ENCODE measurements around the gene CEP131. TPM values are rescaled to one million over a fixed set of nuclear protein-coding genes. Genes with fewer than 3 reads are reported as not detected.

CEP131 gene
- total and polyA plus RNA-seq, 4 donors = 7.2 to 26.6 (median 18.3) TPM

- H3K27me3 ChIP-seq (ENCODE audit: control insufficient read depth, insufficient read depth, low read length) = no peaks in the 10 kb centered on the region
- WGBS (ENCODE audit: insufficient coverage) = 45% methylated on average over 24 of the region's 25 CpGs
- H3K9me3 ChIP-seq (ENCODE audit: control insufficient read depth, insufficient read depth, low read length) = no peaks in the 10 kb centered on the region
- peak in 2 of 6 donors; percentile 82 to 87 for DNase-seq (ENCODE audit: low read depth in 4 of 6, low spot score in 6 of 6)
- no peak overlapping the region for H3K4me3 ChIP-seq (ENCODE audit: low read depth, low read length)
- H3K36me3 ChIP-seq (ENCODE audit: control insufficient read depth, insufficient read depth, low read length) = peaks cover 26% of the 10 kb centered on the region
- peaks cover 32% of the 10 kb centered on the region for H3K4me1 ChIP-seq (ENCODE audit: control insufficient read depth, insufficient read depth, low read length)
- H3K27ac ChIP-seq (ENCODE audit: low read depth, low read length) = no peak overlapping the region
Observed at GRCh38 chr17:81142301-81143199, 80.2 kb downstream of the CEP131 start.

GRCh38 chr17:81140695-81141094, 82.1 kb downstream of the CEP131 start:
- 94% methylated on average over 34 of the region's 37 CpGs for WGBS (ENCODE audit: insufficient coverage)

DNA sequence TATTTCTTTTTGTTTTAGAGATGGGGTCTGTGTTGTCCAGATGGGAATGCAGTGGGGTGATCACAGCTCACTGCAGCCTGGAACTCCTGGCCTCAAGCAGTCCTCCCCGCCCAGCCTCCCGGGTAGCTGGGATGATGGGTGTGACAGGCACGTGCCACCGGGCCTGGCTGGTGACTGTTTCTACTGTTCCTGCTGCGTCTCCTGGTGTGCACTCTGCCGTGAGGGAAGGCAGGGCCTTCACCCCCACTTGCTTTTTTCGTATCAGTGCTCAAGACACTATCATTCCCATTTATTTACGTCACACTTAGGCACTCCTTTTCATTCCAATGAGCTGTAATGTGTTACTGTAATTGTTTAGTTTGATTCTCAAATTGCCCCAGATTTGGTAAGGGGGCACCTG, 82.7 kb downstream of the CEP131 start:
- Histone ChIP-seq H3K4me3 (ENCODE audit: low read depth, low read length) (no peak overlapping the region), H3K9me3 (ENCODE audit: control insufficient read depth, insufficient read depth, low read length) (no peaks in the 10 kb centered on the region), H3K36me3 (ENCODE audit: control insufficient read depth, insufficient read depth, low read length) (peaks cover 41% of the 10 kb centered on the region), H3K4me1 (ENCODE audit: control insufficient read depth, insufficient read depth, low read length) (peaks cover 49% of the 10 kb centered on the region), H3K27me3 (ENCODE audit: control insufficient read depth, insufficient read depth, low read length) (no peaks in the 10 kb centered on the region), H3K27ac (ENCODE audit: low read depth, low read length) (no peak overlapping the region)
- 56% methylated on average over 5 of the region's 8 CpGs for WGBS (ENCODE audit: insufficient coverage)
- DNase-seq (ENCODE audit: low read depth in 4 of 6, low spot score in 6 of 6) = no peak

More at GRCh38 chr17:81140695-81141094, 82.1 kb downstream of the CEP131 start:
- H3K36me3 ChIP-seq (ENCODE audit: control insufficient read depth, insufficient read depth, low read length) = peaks cover 35% of the 10 kb centered on the region
- no peak overlapping the region for H3K27ac ChIP-seq (ENCODE audit: low read depth, low read length)
- H3K9me3 ChIP-seq (ENCODE audit: control insufficient read depth, insufficient read depth, low read length) = no peaks in the 10 kb centered on the region
- no peak overlapping the region for H3K4me3 ChIP-seq (ENCODE audit: low read depth, low read length)
- peaks cover 42% of the 10 kb centered on the region for H3K4me1 ChIP-seq (ENCODE audit: control insufficient read depth, insufficient read depth, low read length)
- no peak for DNase-seq (ENCODE audit: low read depth in 4 of 6, low spot score in 6 of 6)
- no peaks in the 10 kb centered on the region for H3K27me3 ChIP-seq (ENCODE audit: control insufficient read depth, insufficient read depth, low read length)

Other genes with a start within 250 kb of the CEP131 start
- gene CHMP6, start 231.1 kb downstream of the CEP131 start, total RNA-seq = 10 to 100 TPM; 10.2 to 11.9 TPM
- 10 to 100 TPM; 36.3 to 43.1 TPM for gene CHMP6, start 231.1 kb downstream of the CEP131 start, polyA plus RNA-seq (ENCODE audit: insufficient read length in 2 of 2)
- 10 to 100 TPM; 16.8 to 24.2 TPM for gene BAIAP2, start 187.8 kb downstream of the CEP131 start, total RNA-seq
- 10 to 100 TPM; 51.5 to 55.6 TPM for gene BAIAP2, start 187.8 kb downstream of the CEP131 start, polyA plus RNA-seq (ENCODE audit: insufficient read length in 2 of 2)
- gene PVALEF, start 57.5 kb downstream of the CEP131 start, total RNA-seq = under 1 TPM in 1 of 2 donors, not detected in 1; 0.11 TPM
- under 1 TPM; 0.73 to 0.90 TPM for gene PVALEF, start 57.5 kb downstream of the CEP131 start, polyA plus RNA-seq (ENCODE audit: insufficient read length in 2 of 2)
- gene AATK, start 56.7 kb downstream of the CEP131 start, total RNA-seq = 10 to 100 TPM; 41.9 to 94.4 TPM
- 100 to 1,000 TPM; 128 to 149 TPM for gene AATK, start 56.7 kb downstream of the CEP131 start, polyA plus RNA-seq (ENCODE audit: insufficient read length in 2 of 2)
- 10 to 100 TPM in 1 of 2 donors, 1 to 10 TPM in 1; 7.7 to 13.6 TPM for gene TEPSIN, start 16.1 kb upstream of the CEP131 start, total RNA-seq
- 10 to 100 TPM; 24.8 to 33.8 TPM for gene TEPSIN, start 16.1 kb upstream of the CEP131 start, polyA plus RNA-seq (ENCODE audit: insufficient read length in 2 of 2)
- gene NDUFAF8, start 16.4 kb upstream of the CEP131 start, total RNA-seq = 10 to 100 TPM in 1 of 2 donors, 1 to 10 TPM in 1; 9.4 to 87.6 TPM
- 10 to 100 TPM; 72.4 to 75.4 TPM for gene NDUFAF8, start 16.4 kb upstream of the CEP131 start, polyA plus RNA-seq (ENCODE audit: insufficient read length in 2 of 2)
- gene SLC38A10, start 72.3 kb upstream of the CEP131 start, total RNA-seq = 10 to 100 TPM; 26.7 to 52.3 TPM
- gene SLC38A10, start 72.3 kb upstream of the CEP131 start, polyA plus RNA-seq (ENCODE audit: insufficient read length in 2 of 2) = 10 to 100 TPM; 65.8 to 76.8 TPM
- gene BAHCC1, start 172.5 kb upstream of the CEP131 start, total RNA-seq = 10 to 100 TPM in 1 of 2 donors, 1 to 10 TPM in 1; 9.3 to 10.3 TPM
- 10 to 100 TPM; 30.7 to 33.4 TPM for gene BAHCC1, start 172.5 kb upstream of the CEP131 start, polyA plus RNA-seq (ENCODE audit: insufficient read length in 2 of 2)